Osteoblast (primary cell): ENCODE results near the gene PLD4. TPM values are rescaled to one million over a fixed set of nuclear protein-coding genes. Genes with fewer than 3 reads are reported as not detected.
A peak's percentile ranks its signal among the peaks of the same experiment; 100 is the strongest.

Experiments
- DNase-seq: peaks from one replicate; pipeline ENCODE4 v3.0.0; 2011; ENCODE audit warnings: low spot score, mixed read lengths; ENCODE audit not compliant: insufficient read length; ENCODE audit errors: missing footprints
- H2AFZ ChIP-seq: 2 replicates; pipeline ENCODE4 v1.6.0; 2011; ENCODE audit warnings: mild to moderate bottlenecking, low read length
- H3K27ac ChIP-seq: 2 replicates; pipeline ENCODE4 v1.5.1; 2011; ENCODE audit warnings: mild to moderate bottlenecking, low read depth, low read length, moderate library complexity
- H3K27me3 ChIP-seq: 2 replicates; pipeline ENCODE4 v1.6.0; 2012; ENCODE audit warnings: mild to moderate bottlenecking, control low read depth, inconsistent platforms, low read length, moderate library complexity; ENCODE audit not compliant: insufficient read depth
- H3K36me3 ChIP-seq: 2 replicates; pipeline ENCODE4 v1.5.1; 2011; ENCODE audit warnings: mild to moderate bottlenecking, low read length, control low read depth, moderate library complexity; ENCODE audit not compliant: insufficient read depth
- H3K4me1 ChIP-seq: 2 replicates; pipeline ENCODE4 v1.5.1; 2011; ENCODE audit warnings: mild to moderate bottlenecking, low read length, control low read depth, moderate library complexity; ENCODE audit not compliant: insufficient read depth
- H3K4me2 ChIP-seq: 2 replicates; pipeline ENCODE4 v1.6.0; 2011; ENCODE audit warnings: mild to moderate bottlenecking, low read length; ENCODE audit not compliant: insufficient read depth
- H3K4me3 ChIP-seq: fragments of 200-600 bp; sonication (generic); 3 replicates; pipeline ENCODE4 v1.5.1; 2012; ENCODE audit warnings: mild to moderate bottlenecking, low read length, inconsistent platforms; ENCODE audit not compliant: insufficient read depth
- H3K79me2 ChIP-seq: 2 replicates; pipeline ENCODE4 v1.6.0; 2012; ENCODE audit warnings: mild to moderate bottlenecking, low read length, control low read depth, inconsistent platforms; ENCODE audit not compliant: insufficient read depth
- H3K9me3 ChIP-seq: 2 replicates; pipeline ENCODE4 v1.5.1; 2011; ENCODE audit warnings: low read depth, low read length, control low read depth
- H4K20me1 ChIP-seq: 2 replicates; pipeline ENCODE4 v1.6.0; 2012; ENCODE audit warnings: mild to moderate bottlenecking, low read length, control low read depth; ENCODE audit not compliant: insufficient read depth
- total RNA-seq: library from RNA; depleted of rRNA; stranded (reverse); fragments of >200 nt; gene quantifications from 2 replicates; pipeline ENCODE4 v1.2.3, GENCODE V29; 2012
- TF ChIP-seq, protein P1 (sequence below): IDR thresholded peaks from 2 replicates; pipeline ENCODE4 v1.5.1; 2011; ENCODE audit warnings: mild to moderate bottlenecking, low read depth, low read length, moderate library complexity; ENCODE audit errors: extremely low read depth

Gene PLD4
- total RNA-seq, 1 donor = not detected

DNA sequence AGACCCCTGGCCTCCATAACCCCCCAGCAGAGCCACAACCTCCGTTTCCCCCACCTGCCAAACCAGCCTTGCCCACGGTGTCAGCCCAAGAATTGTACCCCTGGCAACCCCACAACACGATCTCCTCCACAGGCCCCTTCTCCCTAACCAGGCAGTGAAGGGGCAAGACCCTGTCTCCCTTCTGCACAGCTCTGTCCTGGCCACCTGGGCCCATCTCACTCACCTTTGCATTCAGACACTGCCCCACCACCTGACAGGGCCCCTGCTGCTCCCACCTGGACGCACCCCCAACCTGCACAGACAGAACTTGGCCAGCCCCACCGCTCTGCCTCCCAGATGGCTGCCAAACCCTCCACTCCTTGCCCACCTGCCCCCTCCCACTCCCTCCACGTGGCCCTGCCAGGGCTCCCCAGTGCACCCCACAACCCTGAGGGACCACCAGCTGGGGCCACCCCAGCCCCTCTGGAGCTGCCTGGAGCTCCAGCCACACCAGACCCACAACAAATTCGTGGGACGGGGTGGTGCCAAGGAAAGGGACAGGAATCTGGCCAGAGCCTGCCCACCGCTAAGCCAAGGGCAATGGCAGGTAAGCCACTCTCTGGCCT, 41.7 kb downstream of the PLD4 start:
- DNase-seq = no peak
- no peak overlapping the region for H3K4me3 ChIP-seq
- TF ChIP-seq, protein P1, sequence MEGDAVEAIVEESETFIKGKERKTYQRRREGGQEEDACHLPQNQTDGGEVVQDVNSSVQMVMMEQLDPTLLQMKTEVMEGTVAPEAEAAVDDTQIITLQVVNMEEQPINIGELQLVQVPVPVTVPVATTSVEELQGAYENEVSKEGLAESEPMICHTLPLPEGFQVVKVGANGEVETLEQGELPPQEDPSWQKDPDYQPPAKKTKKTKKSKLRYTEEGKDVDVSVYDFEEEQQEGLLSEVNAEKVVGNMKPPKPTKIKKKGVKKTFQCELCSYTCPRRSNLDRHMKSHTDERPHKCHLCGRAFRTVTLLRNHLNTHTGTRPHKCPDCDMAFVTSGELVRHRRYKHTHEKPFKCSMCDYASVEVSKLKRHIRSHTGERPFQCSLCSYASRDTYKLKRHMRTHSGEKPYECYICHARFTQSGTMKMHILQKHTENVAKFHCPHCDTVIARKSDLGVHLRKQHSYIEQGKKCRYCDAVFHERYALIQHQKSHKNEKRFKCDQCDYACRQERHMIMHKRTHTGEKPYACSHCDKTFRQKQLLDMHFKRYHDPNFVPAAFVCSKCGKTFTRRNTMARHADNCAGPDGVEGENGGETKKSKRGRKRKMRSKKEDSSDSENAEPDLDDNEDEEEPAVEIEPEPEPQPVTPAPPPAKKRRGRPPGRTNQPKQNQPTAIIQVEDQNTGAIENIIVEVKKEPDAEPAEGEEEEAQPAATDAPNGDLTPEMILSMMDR = no peak
- no peak overlapping the region for H2AFZ ChIP-seq
- H3K79me2 ChIP-seq = peaks cover 4% of the 10 kb centered on the region
- peaks cover 20% of the 10 kb centered on the region for H3K4me1 ChIP-seq
- no peaks in the 10 kb centered on the region for H3K9me3 ChIP-seq
- H3K27me3 ChIP-seq = no peaks in the 10 kb centered on the region
- no peaks in the 10 kb centered on the region for H3K36me3 ChIP-seq
- no peak overlapping the region for H3K27ac ChIP-seq
- no peak overlapping the region for H3K4me2 ChIP-seq
- H4K20me1 ChIP-seq = no peaks in the 10 kb centered on the region

DNA sequence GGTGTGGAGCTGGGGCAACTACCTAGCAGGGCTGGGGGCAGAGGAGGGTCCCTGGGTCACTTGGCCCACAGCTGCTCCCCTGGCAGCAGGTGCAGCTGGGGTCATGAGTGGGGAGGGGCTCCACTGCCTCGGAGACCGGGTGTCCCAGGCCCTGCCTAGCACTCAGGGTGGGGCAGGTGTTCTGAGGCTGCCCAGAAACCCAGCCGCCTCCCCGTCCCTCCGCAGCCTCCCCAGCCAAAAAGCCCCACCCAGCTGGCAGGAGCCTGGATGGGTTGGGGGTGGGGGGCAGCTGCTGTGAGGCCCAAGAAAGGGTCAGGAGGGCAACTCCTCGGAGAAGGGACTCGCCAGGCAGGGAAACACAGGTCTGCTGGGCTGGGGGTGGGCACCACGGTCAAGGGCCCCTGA, 42.3 kb downstream of the PLD4 start:
- Histone ChIP-seq H3K27me3 (no peaks in the 10 kb centered on the region), H3K4me2 (no peak overlapping the region), H3K36me3 (no peaks in the 10 kb centered on the region), H2AFZ (no peak overlapping the region), H4K20me1 (no peaks in the 10 kb centered on the region), H3K4me1 (peaks cover 20% of the 10 kb centered on the region), H3K9me3 (no peaks in the 10 kb centered on the region), H3K27ac (no peak overlapping the region), H3K4me3 (no peak overlapping the region), H3K79me2 (peaks cover 4% of the 10 kb centered on the region)
- DNase-seq = peak; percentile 22
- TF ChIP-seq, protein P1 = no peak

DNA sequence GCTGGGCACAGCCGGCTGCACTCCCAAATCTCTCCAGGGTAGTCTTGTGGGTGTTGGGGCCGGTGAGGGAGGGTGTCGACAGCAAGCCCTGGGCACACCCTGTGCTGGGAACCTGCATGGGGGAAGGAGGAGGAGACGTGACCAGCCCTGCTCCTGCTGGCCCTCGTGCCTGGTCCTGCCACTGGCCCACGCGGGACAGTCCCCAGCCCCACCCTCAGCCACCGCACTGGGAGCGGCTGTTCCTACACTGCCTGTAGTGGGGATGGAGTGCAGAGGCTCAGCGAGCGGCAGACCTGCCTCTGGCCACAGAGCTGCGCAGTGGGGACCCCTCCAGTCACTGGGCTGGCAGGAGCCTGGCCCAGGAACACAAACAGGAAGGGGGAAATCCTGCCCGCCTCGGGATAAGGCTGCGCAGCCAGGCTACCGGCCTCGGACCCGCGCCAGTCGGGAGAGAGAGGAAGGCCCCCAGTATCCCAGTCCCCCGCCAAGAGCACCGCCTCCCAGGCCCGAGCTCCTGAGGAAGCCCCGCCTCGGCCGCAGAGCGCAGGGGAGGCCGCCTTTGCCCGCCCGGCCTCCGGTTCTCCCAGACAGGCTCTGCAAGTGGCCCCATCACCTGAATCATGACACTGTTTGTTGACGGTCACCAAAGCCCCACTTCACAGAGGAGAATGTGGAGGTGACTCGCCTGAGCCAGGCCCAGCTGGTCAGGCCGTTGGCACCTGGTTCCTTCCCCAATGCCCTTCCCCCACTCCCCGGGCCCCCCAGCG, 42.9 kb downstream of the PLD4 start:
- DNase-seq = peak; percentile 91
- Histone ChIP-seq H3K9me3 (no peaks in the 10 kb centered on the region), H2AFZ (peak overlapping the region; percentile 77), H4K20me1 (no peaks in the 10 kb centered on the region), H3K27ac (no peak overlapping the region), H3K4me2 (peak overlapping the region; percentile 82), H3K79me2 (peaks cover 4% of the 10 kb centered on the region), H3K4me3 (peak overlapping the region; percentile 69), H3K4me1 (peaks cover 23% of the 10 kb centered on the region), H3K36me3 (no peaks in the 10 kb centered on the region), H3K27me3 (no peaks in the 10 kb centered on the region)
- TF ChIP-seq, protein P1 = no peak

DNA sequence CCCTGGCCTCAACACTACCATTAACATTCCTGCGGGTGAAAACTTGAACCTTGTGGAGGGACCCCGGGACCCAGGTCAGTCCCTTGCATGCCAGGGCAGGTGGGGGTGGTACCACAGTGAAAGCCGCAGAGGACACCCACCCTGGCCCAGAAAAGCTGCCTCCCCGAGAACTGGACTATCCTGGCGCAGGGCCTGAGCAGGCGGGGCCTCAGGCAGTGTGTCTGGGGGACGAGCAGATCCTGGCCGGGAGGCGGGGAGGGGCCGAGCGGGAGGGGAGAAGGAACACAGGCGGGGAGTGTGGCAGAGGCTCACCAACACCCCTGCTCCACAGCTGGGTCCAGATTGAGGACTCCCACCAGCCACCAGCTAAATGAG, 43.5 kb downstream of the PLD4 start:
- Histone ChIP-seq H3K9me3 (no peaks in the 10 kb centered on the region), H2AFZ (no peak overlapping the region), H3K4me3 (peak overlapping the region; percentile 69), H3K79me2 (peaks cover 2% of the 10 kb centered on the region), H3K27me3 (no peaks in the 10 kb centered on the region), H3K4me1 (peaks cover 29% of the 10 kb centered on the region), H4K20me1 (no peaks in the 10 kb centered on the region), H3K27ac (no peak overlapping the region), H3K36me3 (no peaks in the 10 kb centered on the region), H3K4me2 (peak overlapping the region; percentile 82)
- peak; percentile 96 for DNase-seq
- TF ChIP-seq, protein P1 = no peak
